Breast epithelium (tissue), 3 donors: ENCODE results near the gene IL32.

Experiments
- CTCF ChIP-seq, 3 donors: fragments of 450-650 bp; IDR thresholded peaks; one replicate each; pipeline ENCODE4 v1.5.1; 2016 to 2017; ENCODE audit warnings: antibody characterized with exemption in 3 of 3, mild to moderate bottlenecking in 3 of 3, moderate library complexity in 3 of 3
- POLR2A ChIP-seq: fragments of 450-650 bp; IDR thresholded peaks from one replicate; pipeline ENCODE4 v1.6.1; 2016; ENCODE audit warnings: antibody characterized with exemption, mild to moderate bottlenecking, moderate library complexity

GRCh38 chr16:3073448-3073847 lies 8.0 kb downstream of the IL32 start:
- no peak for TF ChIP-seq CTCF (IDR thresholded peaks at IDR 0.05)
- TF ChIP-seq POLR2A = no peak
